DND-41 (cell line): ENCODE results near the gene CDKN1A.

ENCODE experiments used
- ATAC-seq: fragments of 200-7000 bp; cut with Tn5 transposase; 3 replicates; pipeline ENCODE4 v1.9.1; 2021; ENCODE audit warnings: low read depth; ENCODE audit not compliant: insufficient read depth
- DNase-seq: peaks from one replicate; pipeline ENCODE4 v3.0.0-alpha.2; 2020
- H2AFZ ChIP-seq: 2 replicates; pipeline ENCODE4 v1.6.0; 2012; ENCODE audit warnings: low read depth, low read length
- H3K27ac ChIP-seq: 2 replicates; pipeline ENCODE4 v1.5.1; 2012; ENCODE audit warnings: low read length, inconsistent platforms
- H3K27me3 ChIP-seq: fragments of 200-600 bp; sonication (generic); 2 replicates; pipeline ENCODE4 v1.6.0; 2012; ENCODE audit warnings: low read length, mild to moderate bottlenecking, inconsistent platforms; ENCODE audit not compliant: insufficient read depth, poor library complexity
- H3K36me3 ChIP-seq: 2 replicates; pipeline ENCODE4 v1.5.1; 2012; ENCODE audit warnings: low read length, inconsistent platforms; ENCODE audit not compliant: insufficient read depth
- H3K4me1 ChIP-seq: 2 replicates; pipeline ENCODE4 v1.5.1; 2012; ENCODE audit warnings: mild to moderate bottlenecking, low read length; ENCODE audit not compliant: insufficient read depth
- H3K4me2 ChIP-seq: 2 replicates; pipeline ENCODE4 v1.6.0; 2012; ENCODE audit warnings: mild to moderate bottlenecking, moderate library complexity, low read length, inconsistent platforms; ENCODE audit not compliant: insufficient read depth
- H3K4me3 ChIP-seq, 2 experiments: fragments of 200-600 bp in 1 of 2; shearing (Covaris generic) in 1 of 2; 2 replicates each; pipeline ENCODE4 v1.5.1; 2012 to 2016; ENCODE audit warnings: inconsistent platforms in 2 of 2, low read length in 2 of 2, mild to moderate bottlenecking in 2 of 2, low read depth in 1 of 2, moderate library complexity in 1 of 2
- H3K79me2 ChIP-seq: 2 replicates; pipeline ENCODE4 v1.6.0; 2012; ENCODE audit warnings: low read length, inconsistent platforms; ENCODE audit not compliant: insufficient read depth
- H3K9ac ChIP-seq: 2 replicates; pipeline ENCODE4 v1.6.0; 2012; ENCODE audit warnings: low read depth, mild to moderate bottlenecking, inconsistent platforms, low read length, moderate library complexity
- H3K9me3 ChIP-seq: 2 replicates; pipeline ENCODE4 v1.5.1; 2012; ENCODE audit warnings: low read length, moderate library complexity, mild to moderate bottlenecking, inconsistent platforms; ENCODE audit not compliant: insufficient read depth, severe bottlenecking
- H4K20me1 ChIP-seq: 2 replicates; pipeline ENCODE4 v1.6.0; 2012; ENCODE audit warnings: low read length; ENCODE audit not compliant: insufficient read depth
- EZH2 ChIP-seq: IDR thresholded peaks from 3 replicates; pipeline ENCODE4 v1.6.1; 2012; ENCODE audit warnings: borderline replicate concordance, low read depth, mild to moderate bottlenecking, moderate library complexity, low read length, inconsistent platforms; ENCODE audit not compliant: severe bottlenecking
- TF ChIP-seq, protein P1 (sequence below): IDR thresholded peaks from 2 replicates; pipeline ENCODE4 v1.5.1; 2012; ENCODE audit warnings: borderline replicate concordance, low read length, moderate library complexity, mild to moderate bottlenecking; ENCODE audit not compliant: poor library complexity, severe bottlenecking; ENCODE audit errors: extremely low read depth

Gene CDKN1A

DNA sequence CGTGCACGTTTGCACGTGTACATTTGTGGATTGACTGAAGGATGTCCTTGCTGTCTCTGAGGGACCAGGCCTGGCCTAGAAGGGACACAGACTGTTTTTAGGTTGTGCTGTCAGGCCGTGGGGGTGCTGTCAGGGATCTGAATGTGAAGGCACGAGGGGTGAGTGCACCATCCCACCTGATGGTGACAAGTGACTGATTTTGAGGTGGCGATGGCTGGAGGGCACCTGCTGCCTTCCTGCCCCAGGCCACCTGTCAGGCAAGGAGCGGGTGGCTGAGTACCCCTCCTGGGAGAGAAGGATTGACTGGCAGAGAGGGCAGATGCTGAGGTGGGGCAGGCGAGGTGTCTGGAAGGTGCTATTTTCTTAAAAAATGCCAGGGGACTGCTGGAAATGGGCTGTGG is 20.4 kb downstream of the CDKN1A start:
- ATAC-seq (no peak), DNase-seq (no peak)
- H3K79me2 ChIP-seq: no peaks in the 10 kb centered on the region
- no peak overlapping the region for H3K27ac ChIP-seq
- TF ChIP-seq EZH2: no peak
- TF ChIP-seq, protein P1, sequence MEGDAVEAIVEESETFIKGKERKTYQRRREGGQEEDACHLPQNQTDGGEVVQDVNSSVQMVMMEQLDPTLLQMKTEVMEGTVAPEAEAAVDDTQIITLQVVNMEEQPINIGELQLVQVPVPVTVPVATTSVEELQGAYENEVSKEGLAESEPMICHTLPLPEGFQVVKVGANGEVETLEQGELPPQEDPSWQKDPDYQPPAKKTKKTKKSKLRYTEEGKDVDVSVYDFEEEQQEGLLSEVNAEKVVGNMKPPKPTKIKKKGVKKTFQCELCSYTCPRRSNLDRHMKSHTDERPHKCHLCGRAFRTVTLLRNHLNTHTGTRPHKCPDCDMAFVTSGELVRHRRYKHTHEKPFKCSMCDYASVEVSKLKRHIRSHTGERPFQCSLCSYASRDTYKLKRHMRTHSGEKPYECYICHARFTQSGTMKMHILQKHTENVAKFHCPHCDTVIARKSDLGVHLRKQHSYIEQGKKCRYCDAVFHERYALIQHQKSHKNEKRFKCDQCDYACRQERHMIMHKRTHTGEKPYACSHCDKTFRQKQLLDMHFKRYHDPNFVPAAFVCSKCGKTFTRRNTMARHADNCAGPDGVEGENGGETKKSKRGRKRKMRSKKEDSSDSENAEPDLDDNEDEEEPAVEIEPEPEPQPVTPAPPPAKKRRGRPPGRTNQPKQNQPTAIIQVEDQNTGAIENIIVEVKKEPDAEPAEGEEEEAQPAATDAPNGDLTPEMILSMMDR: no peak
- no peaks in the 10 kb centered on the region for H3K27me3 ChIP-seq
- H3K9ac ChIP-seq: no peak overlapping the region
- H3K4me1 ChIP-seq: no peaks in the 10 kb centered on the region
- H4K20me1 ChIP-seq: no peaks in the 10 kb centered on the region
- no peaks in the 10 kb centered on the region for H3K9me3 ChIP-seq
- H3K36me3 ChIP-seq: no peaks in the 10 kb centered on the region
- H3K4me3 ChIP-seq: no peak overlapping the region
- no peak overlapping the region for H3K4me2 ChIP-seq
- H2AFZ ChIP-seq: no peak overlapping the region

DNA sequence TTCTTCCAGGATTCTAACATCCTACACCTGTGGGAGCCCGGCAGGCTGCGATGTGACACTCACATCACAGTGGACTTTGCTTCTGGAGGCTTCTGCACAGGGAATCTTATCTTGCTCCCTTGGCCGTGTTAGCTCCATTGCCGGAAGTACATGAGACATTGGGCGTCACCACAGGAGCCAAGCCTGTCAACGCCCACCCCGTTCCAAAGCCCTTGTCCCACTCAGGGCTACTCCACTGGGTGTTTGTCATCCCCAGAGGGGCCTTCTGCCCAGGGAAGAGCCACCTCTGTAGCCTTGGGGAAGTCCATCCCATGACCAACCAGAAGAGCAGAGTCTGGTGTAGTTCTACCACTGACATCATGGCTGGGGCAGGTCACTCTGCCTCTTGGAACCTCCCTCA is 20.8 kb downstream of the CDKN1A start:
- H3K9me3 ChIP-seq: no peaks in the 10 kb centered on the region
- H3K36me3 ChIP-seq: no peaks in the 10 kb centered on the region
- H3K4me3 ChIP-seq: no peak overlapping the region
- no peak overlapping the region for H3K9ac ChIP-seq
- H3K27ac ChIP-seq: no peak overlapping the region
- no peaks in the 10 kb centered on the region for H3K79me2 ChIP-seq
- DNase-seq: no peak
- no peak for TF ChIP-seq EZH2
- TF ChIP-seq, protein P1: no peak
- no peaks in the 10 kb centered on the region for H3K4me1 ChIP-seq
- no peaks in the 10 kb centered on the region for H4K20me1 ChIP-seq
- no peak overlapping the region for H2AFZ ChIP-seq
- no peak for ATAC-seq
- H3K27me3 ChIP-seq: no peaks in the 10 kb centered on the region
- no peak overlapping the region for H3K4me2 ChIP-seq

DNA sequence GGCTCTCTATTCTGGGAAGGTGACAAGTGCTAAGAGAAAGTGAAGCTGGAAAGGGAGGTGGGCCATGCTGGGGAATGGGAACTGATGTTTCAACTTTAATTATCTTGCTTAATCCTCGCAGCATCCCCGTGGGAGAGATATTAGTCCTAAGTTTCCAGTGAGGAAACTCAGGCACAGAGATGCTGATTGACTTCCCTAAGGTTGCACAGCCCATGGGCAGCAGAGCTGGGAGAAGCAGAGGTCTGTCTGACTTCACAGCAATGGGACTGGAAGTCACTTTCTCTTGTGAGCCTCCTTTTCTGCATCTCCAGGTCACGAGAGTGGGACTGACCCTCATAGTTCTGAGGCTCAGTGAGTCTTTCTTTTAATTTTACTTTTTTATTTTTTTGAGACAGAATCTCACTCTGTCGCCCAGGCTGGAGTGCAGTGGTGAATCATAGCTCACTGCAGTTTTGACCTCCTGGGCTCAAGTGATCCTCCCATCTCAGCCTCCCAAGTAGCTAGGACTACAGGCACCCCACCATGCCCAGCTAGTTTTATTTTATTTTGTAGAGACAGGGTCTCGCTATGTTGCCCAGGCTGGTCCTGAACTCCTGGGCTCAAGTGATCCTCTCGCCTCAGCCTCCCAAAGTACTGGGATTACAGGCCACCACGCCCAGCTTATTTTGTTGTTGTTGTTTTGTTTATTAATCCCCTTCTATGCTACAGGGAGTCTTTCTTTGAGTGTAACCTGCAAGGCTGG is 21.7 kb downstream of the CDKN1A start:
- ATAC-seq (no peak), DNase-seq (no peak)
- H3K4me3 ChIP-seq: no peak overlapping the region
- H3K9ac ChIP-seq: no peak overlapping the region
- H3K36me3 ChIP-seq: no peaks in the 10 kb centered on the region
- H3K27me3 ChIP-seq: no peaks in the 10 kb centered on the region
- no peaks in the 10 kb centered on the region for H3K79me2 ChIP-seq
- H3K9me3 ChIP-seq: no peaks in the 10 kb centered on the region
- H3K27ac ChIP-seq: no peak overlapping the region
- H2AFZ ChIP-seq: no peak overlapping the region
- H3K4me1 ChIP-seq: no peaks in the 10 kb centered on the region
- TF ChIP-seq, protein P1: no peak
- no peak for TF ChIP-seq EZH2
- no peaks in the 10 kb centered on the region for H4K20me1 ChIP-seq
- H3K4me2 ChIP-seq: no peak overlapping the region
